Vagina (tissue), 2 donors: ENCODE data around the gene PRKRIP1. TPM values are rescaled to one million over a fixed set of nuclear protein-coding genes. Genes with fewer than 3 reads are reported as not detected.

ENCODE experiments used
- microRNA-seq: library from miRNA; unstranded; fragments of <30 nt; microRNA quantifications from one replicate; pipeline ENCODE4, GENCODE V29; 2017; ENCODE audit warnings: borderline number of aligned reads, borderline replicate concordance
- small RNA-seq: library from RNA; depleted of rRNA; stranded (forward); fragments of <200 nt; gene quantifications from one replicate; pipeline ENCODE3, GENCODE V24; 2016
- total RNA-seq: library from RNA; depleted of rRNA; stranded (reverse); fragments of >200 nt; gene quantifications from one replicate; pipeline ENCODE4 v1.2.3, GENCODE V29; 2016

PRKRIP1 gene
- total RNA-seq, 1 donor from 2014 or later: 17.4 TPM

Small RNAs within 50 kb of the gene (microRNA-seq; reads per million reads assigned to microRNA genes)
- gene MIR4467 (not detected), gene MIR5090 (not detected), gene MIR548O (not detected)

Small RNAs within 50 kb of the gene (small RNA-seq; reads per million reads assigned to genes)
- not detected for gene AC091390.4
- gene MIR548O: not detected

Other genes with a start within 250 kb of the PRKRIP1 start
- 8.8 TPM for gene SH2B2, start 109.5 kb upstream of the PRKRIP1 start, total RNA-seq
- gene SPDYE6, start 39.9 kb upstream of the PRKRIP1 start, total RNA-seq: not detected
- 15.5 TPM for gene ORAI2, start 37.2 kb downstream of the PRKRIP1 start, total RNA-seq
- gene ALKBH4, start 68.5 kb downstream of the PRKRIP1 start, total RNA-seq: 8.3 TPM
- gene LRWD1, start 68.6 kb downstream of the PRKRIP1 start, total RNA-seq: 11.0 TPM
- 20.1 TPM for gene POLR2J, start 82.6 kb downstream of the PRKRIP1 start, total RNA-seq
- gene RASA4B, start 121.4 kb downstream of the PRKRIP1 start, total RNA-seq: 19.6 TPM
- 9.8 TPM for gene UPK3BL2, start 147.3 kb downstream of the PRKRIP1 start, total RNA-seq
- not detected for gene SPDYE2, start 154.9 kb downstream of the PRKRIP1 start, total RNA-seq
- 28.7 TPM for gene POLR2J3, start 176.2 kb downstream of the PRKRIP1 start, total RNA-seq
- gene RASA4, start 220.4 kb downstream of the PRKRIP1 start, total RNA-seq: 85.7 TPM
- 83.7 TPM for gene UPK3BL1, start 246.4 kb downstream of the PRKRIP1 start, total RNA-seq